Urinary bladder (tissue), 4 donors: ENCODE results near the gene KDM2A. TPM values are rescaled to one million over a fixed set of nuclear protein-coding genes. Genes with fewer than 3 reads are reported as not detected.
A peak's percentile ranks its signal among the peaks of the same experiment; 100 is the strongest.

Experiments used
- DNase-seq: peaks from one replicate; pipeline ENCODE4 v3.0.0-alpha.2; 2015; ENCODE audit errors: extremely low spot score
- H3K27ac ChIP-seq: one replicate; pipeline ENCODE4 v1.5.1; 2013; ENCODE audit warnings: low read depth, mild to moderate bottlenecking, moderate library complexity
- H3K36me3 ChIP-seq: one replicate; pipeline ENCODE4 v1.6.1; 2013; ENCODE audit warnings: mild to moderate bottlenecking, moderate library complexity; ENCODE audit not compliant: insufficient read depth
- H3K4me1 ChIP-seq: one replicate; pipeline ENCODE4 v1.6.1; 2013; ENCODE audit warnings: mild to moderate bottlenecking, moderate library complexity; ENCODE audit not compliant: insufficient read depth
- H3K4me3 ChIP-seq: one replicate; pipeline ENCODE4 v1.5.1; 2013; ENCODE audit warnings: low read depth, low read length
- WGBS: extraction: QIAGEN DNeasy Blood & Tissue Kit; methylation state at CpG from one replicate; pipeline ENCODE4 v1.1.7; 2013; 5-methylcytosine and 5-hydroxymethylcytosine counted together
- polyA plus RNA-seq: library from polyadenylated mRNA; stranded (reverse); fragments of 200-250 nt; gene quantifications from one replicate; pipeline ENCODE4 v1.2.3, GENCODE V29; 2013
- total RNA-seq: library from RNA; depleted of rRNA; stranded (reverse); fragments of >200 nt; gene quantifications from one replicate; pipeline ENCODE4 v1.2.3, GENCODE V29; 2014
- donor health status: healthy with polysubstance abuse.
- donor health status: healthy.

Gene KDM2A
- total and polyA plus RNA-seq, 2 donors = 47.8 to 74.8 TPM

DNA sequence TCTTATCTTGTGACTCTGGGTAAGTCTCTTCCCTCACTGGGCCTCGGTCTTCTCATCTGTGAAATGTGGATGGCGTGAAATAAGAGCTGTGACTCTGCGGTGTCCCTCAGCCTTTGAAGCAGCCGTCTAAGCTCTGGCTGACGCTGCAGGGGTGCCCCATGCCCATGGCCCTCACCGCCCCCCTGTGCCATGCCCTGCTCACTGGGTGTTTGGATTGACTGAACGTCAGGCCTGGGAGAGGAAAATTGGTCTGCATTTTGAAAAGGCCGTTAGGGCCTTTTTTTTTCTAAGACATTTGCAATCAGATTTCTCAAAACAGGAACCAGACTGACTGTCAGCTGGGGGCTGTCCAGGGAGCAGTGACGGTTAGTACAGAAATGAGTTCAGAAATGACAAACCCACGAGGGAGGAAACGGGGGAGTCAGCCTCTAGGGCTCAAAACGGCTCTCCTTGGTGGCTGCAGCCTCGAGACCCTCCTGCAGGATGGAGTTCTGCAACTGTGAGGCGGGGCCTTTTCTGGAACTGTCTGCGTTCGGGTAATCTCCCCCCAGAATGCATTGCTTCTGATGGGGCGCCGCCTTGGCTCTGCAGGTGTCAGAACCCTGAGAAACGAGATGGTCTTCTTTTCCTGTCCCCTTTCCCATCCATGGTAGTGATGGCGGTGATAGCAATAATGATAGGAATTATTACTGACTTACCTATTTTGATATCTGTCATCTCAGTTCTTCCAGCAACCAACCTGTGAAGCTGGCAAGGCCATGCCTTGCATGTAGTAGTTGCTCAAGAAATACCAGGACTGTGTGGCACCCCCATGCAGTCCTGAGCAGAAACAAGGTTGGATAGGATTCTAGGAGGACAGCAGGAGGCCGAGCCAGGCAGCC is 149.3 kb downstream of the KDM2A start:
- Histone ChIP-seq H3K27ac (peak overlapping the region; percentile 62), H3K36me3 (no peaks in the 10 kb centered on the region), H3K4me1 (peaks cover 2% of the 10 kb centered on the region), H3K4me3 (peak overlapping the region; percentile 95)
- 62% methylated on average over 21 of the region's 21 CpGs for WGBS
- DNase-seq = no peak

DNA sequence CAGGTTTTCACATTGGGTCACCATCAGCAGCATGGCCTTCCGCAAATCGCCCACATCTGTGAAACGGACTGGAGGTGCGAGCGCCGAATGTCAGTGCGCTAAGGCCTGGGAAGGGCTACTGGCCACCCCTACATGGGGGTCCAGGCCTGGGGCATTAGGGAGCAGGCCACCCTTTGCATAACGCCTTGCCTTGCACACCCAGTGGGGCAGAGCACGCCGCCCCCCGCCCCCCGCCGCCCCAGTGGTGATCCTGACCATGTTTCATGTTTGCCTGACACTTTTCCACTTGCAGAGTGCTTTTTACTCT is 149.9 kb downstream of the KDM2A start:
- no peak for DNase-seq
- no peak overlapping the region for H3K27ac ChIP-seq
- peaks cover 2% of the 10 kb centered on the region for H3K4me1 ChIP-seq
- 85% methylated on average over 13 of the region's 13 CpGs for WGBS
- H3K4me3 ChIP-seq = no peak overlapping the region
- no peaks in the 10 kb centered on the region for H3K36me3 ChIP-seq

- Histone ChIP-seq H3K4me3 (peak overlapping the region; percentile 11), H3K36me3 (no peaks in the 10 kb centered on the region), H3K4me1 (peaks cover 2% of the 10 kb centered on the region), H3K27ac (peak overlapping the region; percentile 61)
- no peak for DNase-seq
- 41% methylated on average over 15 of the region's 15 CpGs for WGBS
These were observed 150.6 kb downstream of the KDM2A start for GRCh38 chr11:67269401-67270255.

GRCh38 chr11:67270256-67271204 is 151.5 kb downstream of the KDM2A start:
- H3K4me3 ChIP-seq = peak overlapping the region; percentile 11
- WGBS = 41% methylated on average over 28 of the region's 28 CpGs
- H3K27ac ChIP-seq = peak overlapping the region; percentile 61
- no peaks in the 10 kb centered on the region for H3K36me3 ChIP-seq
- DNase-seq = no peak
- H3K4me1 ChIP-seq = peaks cover 2% of the 10 kb centered on the region

DNA sequence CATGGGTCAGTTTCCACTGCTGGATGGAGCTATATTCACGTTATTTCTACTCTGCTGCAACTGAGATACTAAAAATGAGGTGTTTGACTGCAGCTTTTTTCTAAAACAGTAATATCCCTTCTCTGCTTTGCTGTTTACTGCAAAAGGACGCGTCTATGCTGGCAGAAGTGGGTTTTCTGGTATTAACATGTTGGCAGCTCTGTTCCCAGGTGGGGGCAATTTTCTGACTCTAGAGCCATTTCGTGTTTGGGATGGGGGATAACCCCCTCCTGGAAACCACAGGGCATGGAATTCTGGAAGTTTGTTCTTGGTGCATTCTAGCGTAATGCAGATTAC is 152.1 kb downstream of the KDM2A start:
- no peak overlapping the region for H3K27ac ChIP-seq
- WGBS = 61% methylated on average over 5 of the region's 5 CpGs
- no peak overlapping the region for H3K4me3 ChIP-seq
- no peaks in the 10 kb centered on the region for H3K36me3 ChIP-seq
- no peak for DNase-seq
- peaks cover 2% of the 10 kb centered on the region for H3K4me1 ChIP-seq

DNA sequence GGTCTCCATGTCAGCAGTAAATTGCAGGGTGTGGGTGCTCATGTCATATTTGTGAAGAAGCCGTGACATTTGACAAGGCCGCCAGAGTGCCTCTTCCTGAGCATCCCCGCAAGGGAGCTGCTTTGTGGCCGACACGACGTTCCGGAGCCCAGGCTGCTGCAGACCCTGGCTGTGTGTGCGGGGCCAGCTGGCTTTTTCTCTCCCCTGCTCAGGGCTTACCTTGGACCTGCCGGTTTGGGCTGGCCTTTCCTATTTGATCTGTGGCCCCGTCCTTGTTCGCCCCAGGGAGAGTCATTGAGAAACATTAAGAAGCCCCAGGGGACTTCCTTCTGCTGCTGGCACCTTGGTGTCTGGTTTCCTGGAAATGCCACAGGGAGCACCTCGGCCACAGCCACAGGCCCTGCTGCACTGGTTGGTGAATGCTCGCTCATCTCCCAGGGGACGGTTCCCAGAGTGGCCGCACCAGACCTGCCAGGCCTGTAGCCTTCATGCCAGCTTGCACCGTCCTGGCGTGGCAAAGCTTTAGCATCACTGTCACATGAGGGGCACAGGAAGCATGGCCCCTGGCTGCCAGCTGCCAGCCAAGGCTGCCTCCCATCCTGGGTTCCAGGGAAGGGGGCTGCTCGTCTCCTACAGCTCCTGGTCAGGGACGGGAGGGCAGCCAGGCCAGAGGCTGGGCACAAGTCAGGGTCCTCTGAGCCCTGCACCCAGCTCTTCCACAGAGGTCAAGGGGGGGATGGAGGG is 152.7 kb downstream of the KDM2A start:
- WGBS = 65% methylated on average over 19 of the region's 19 CpGs
- no peak for DNase-seq
- no peak overlapping the region for H3K27ac ChIP-seq
- no peaks in the 10 kb centered on the region for H3K36me3 ChIP-seq
- H3K4me3 ChIP-seq = no peak overlapping the region
- peaks cover 2% of the 10 kb centered on the region for H3K4me1 ChIP-seq

GRCh38 chr11:67272327-67273259 is 153.5 kb downstream of the KDM2A start:
- H3K36me3 ChIP-seq = no peaks in the 10 kb centered on the region
- H3K4me3 ChIP-seq = no peak overlapping the region
- WGBS = 71% methylated on average over 23 of the region's 23 CpGs
- peak overlapping the region; percentile 35 for H3K27ac ChIP-seq
- DNase-seq = no peak
- peaks cover 2% of the 10 kb centered on the region for H3K4me1 ChIP-seq

- Histone ChIP-seq H3K4me1 (peaks cover 2% of the 10 kb centered on the region), H3K36me3 (no peaks in the 10 kb centered on the region), H3K27ac (peak overlapping the region; percentile 45), H3K4me3 (no peak overlapping the region)
- 51% methylated on average over 14 of the region's 14 CpGs for WGBS
- DNase-seq = no peak
These were observed 154.4 kb downstream of the KDM2A start for GRCh38 chr11:67273260-67273990.

- DNase-seq = no peak
- WGBS = 58% methylated on average over 35 of the region's 35 CpGs
- H3K4me1 ChIP-seq = peaks cover 2% of the 10 kb centered on the region
- no peak overlapping the region for H3K4me3 ChIP-seq
- H3K36me3 ChIP-seq = no peaks in the 10 kb centered on the region
- H3K27ac ChIP-seq = no peak overlapping the region
These were observed 155.9 kb downstream of the KDM2A start for GRCh38 chr11:67274768-67275605.

DNA sequence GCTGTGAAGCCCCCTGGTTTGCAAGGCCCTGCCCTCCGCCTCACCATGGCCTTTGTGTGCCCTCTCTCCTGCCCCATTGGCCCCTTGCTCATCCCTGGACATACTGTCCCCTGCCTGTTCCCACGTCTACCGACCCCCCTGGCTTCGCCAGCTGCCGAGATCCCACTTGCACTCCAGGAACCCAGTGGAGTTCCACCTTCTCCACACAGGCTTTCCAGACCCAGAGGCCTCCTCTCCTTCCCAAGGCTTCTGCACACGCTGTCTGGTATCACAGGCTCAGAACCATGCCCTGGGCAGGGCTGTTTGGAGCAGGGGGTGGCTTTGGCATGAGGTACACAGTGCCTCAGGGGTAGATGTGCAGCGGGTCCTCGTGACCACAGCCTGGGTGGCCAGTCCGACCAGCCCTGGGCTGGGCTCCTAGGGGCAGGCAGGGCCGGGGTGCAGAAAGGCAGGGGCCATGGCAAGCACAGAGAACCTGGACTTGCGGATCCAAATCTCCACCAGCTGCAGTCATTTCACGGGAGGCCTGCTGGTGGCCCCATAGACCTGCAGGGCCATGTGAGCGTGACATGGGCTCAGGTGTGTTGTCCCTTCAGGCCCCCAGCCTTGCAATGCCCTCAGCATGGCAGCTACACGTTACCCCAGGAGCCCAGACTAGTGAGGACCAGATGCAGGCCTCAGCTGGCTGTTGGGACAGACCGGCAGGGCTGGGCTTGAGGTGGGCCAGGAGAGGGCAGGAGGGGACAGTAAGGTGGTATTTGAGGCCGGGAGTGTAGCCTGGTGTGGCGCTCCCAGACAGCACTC is 156.7 kb downstream of the KDM2A start:
- no peaks in the 10 kb centered on the region for H3K36me3 ChIP-seq
- no peak overlapping the region for H3K4me3 ChIP-seq
- DNase-seq = no peak
- H3K27ac ChIP-seq = peak overlapping the region; percentile 19
- peaks cover 2% of the 10 kb centered on the region for H3K4me1 ChIP-seq
- 85% methylated on average over 17 of the region's 17 CpGs for WGBS
